ENCODE results near the gene GRM7.

The GRM7 gene

DNA sequence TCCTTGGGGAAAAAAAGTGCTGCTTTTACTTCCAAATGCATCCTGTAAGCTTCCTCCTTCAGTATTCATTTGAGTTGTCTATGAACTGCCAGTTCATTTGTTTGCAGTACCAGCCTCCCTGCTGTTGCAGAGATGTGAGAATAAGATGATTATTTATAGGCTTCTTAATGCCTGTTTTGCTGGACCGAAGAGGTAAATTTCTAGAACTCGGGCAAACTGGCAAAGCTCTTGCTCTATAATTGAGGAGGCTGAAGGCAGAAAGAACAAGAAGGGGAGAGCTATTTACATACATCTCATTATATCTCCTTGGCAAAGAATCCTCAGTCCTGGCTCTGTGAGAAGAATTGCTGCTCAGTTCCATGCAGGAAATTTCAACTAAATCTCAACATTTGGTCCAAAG is 790.4 kb downstream of the GRM7 start:
- no peak for DNase-seq (ENCODE audit: low read depth in 2 of 2)

DNA sequence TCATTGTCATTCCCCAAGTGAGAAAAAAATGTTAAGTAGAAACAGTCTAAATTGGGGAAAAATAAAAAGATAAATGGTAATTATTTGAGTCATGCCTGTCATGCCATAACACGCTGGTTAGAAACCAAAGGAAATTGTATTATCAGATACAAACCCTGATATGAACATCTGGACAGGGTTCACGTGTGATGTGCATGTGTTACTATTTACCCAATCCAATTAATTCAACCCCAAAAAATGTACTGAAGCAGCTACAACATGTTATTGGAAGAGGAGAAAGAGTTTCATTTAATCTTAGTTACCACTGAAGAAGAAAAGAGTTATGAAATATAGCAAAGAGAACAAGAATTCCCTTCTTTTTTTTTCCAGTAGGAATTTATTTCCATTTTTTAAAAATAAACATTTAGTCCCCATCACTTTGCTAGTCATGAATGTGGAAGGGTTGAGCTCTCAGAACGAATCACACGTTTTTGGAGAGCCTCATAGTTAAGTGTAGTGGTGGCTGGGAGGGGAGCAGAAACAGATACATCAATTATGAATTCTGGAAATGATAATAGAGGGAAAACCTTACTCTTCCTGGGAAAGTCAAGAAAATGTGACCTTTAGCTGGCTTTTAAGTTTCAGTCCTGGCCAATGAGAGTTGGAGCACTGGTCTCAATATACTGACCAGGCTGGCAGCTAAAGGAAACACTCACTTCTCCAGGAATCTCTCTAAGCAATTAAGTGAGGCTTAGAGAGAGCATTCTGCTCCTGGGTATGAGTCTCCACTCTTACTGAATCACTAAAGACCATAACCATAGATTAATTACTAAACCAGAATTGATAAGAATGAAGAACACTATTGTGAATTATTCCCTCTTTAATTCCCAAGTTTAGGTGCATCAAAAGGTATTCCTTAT is 796.5 kb downstream of the GRM7 start:
- no peak for DNase-seq (ENCODE audit: low read depth in 2 of 2)

DNA sequence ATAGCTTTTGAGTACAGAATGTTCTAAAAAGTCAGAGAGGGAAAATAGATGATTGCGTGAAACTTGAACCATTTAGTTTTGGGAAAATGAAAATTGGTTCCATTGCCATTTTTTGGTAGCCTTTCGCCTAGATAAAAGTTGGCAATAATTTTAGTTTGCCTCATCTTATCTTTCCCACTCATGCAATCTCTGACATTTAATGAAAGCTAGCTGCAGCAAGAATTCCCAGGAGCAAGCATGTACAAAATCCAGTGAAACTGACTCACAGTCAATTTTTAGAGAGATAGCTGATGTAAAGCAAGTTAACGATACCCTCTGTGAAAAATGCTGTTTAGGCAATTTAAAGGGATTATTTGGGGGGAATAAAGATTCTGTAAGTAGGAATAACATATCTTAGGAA is 797.4 kb downstream of the GRM7 start:
- no peak for DNase-seq (ENCODE audit: low read depth in 2 of 2)

DNA sequence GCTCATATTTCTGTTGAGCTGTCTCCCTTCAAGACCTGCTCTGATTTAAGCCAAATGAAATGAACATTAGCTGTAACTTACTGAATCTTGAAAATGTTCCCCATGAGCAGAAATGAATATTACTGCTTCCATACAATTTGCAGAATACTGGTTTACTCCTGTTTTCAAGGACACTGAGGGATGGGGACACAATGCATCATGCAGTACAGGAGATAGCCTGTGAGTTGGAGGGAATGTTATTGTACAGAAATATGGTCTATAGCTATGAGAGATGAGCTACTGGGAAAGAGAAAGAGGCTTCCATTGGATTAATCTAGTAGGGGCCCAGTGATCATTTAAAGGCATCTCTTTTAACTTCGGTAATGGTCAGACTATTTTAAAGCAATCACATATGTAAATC is 798.2 kb downstream of the GRM7 start:
- DNase-seq (ENCODE audit: low read depth in 2 of 2), result no peak

DNA sequence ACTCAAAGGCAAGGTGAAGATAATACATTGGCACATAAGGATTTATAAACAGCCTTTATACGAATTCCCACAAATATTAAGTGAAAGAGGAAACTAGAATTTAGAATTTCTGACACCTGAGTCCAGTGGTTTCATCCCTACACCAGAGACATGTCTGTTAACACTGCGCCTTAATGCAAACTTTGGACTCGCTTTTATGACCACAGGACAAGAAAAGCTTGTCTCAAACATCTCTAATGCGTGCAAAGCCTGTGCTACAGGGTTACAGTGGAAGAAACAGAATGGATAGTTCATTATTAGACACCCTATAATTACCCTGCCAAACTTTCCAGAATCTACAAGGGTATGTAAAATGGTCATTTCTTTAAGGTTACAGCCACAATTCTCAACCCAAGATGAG is 802.9 kb downstream of the GRM7 start:
- no peak for DNase-seq (ENCODE audit: low read depth in 2 of 2)

DNA sequence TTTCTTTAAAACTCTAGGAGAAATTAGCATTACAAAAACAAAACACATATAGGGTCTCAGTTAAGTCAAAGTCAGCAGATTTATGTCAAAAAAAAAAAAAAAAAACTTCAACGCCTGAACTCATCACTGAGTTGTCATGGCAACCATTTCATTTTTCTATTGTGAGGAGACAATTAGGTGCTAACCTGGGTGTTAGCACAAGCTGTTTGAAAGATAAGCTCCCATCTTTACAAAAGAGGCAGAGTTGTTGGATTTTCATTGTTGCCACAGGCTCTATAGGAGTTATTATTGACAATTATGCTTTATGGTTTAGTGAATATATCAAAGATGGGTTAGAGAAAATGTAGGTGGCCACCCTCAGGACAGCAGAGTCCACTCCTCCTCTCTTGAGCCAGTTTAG is 806.9 kb downstream of the GRM7 start:
- no peak for DNase-seq (ENCODE audit: low read depth in 2 of 2)

DNA sequence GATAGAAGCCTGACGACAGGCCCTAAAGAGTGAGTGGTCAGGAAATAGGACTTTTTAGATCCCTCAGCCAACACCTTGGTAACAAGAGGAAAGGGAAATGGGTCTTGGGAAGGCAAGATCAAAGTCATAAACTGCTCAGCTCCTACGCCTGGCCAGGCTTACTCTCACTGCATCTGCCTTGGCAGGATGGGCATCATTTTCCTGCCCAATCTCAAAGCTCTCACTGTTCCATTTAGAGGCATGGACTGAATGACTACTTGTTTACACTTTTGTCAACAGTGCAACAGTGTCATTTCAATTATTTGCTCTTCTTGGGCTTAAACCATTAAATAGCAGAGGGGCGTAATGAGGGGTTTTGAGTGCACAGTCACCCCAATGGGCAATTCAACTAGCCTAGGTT is 808.7 kb downstream of the GRM7 start:
- no peak for DNase-seq (ENCODE audit: low read depth in 2 of 2)

DNA sequence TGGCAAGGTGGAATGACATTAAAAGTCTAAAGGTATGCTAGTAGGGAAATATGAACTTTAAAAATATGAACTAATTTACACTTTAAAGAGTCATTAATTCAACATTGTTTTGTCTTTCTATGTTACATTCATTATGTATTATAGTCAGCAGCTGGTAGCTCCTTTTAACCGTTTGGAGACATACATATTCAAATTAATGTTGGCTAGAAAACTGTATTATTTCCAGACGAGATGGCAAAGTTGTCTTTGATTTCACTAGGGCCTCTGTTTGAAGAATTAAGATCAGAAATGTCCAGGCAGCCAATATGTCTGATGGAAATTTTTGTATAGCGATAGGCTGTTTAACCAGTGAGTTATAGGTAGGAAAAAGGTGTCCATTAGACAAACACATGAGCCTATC is 817.6 kb downstream of the GRM7 start:
- DNase-seq (ENCODE audit: low read depth in 2 of 2), result no peak

DNA sequence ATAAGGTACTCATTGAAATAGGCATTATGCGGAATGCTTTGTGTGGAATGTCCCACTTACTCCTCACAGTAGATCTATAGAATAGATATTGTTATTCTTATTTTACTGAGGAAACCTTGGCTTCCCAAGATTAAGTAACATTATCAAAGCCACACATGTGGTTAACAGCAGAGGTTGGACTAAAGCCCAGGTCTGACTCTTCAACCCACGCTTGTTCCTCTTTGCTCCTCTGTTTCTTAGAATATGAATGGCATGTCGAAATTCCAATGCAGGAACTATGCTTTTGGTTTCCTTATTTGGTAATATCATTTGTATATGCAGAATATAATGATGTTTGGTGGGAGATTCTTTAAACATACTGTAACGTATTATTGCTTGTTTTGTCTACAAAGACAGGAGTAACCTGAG is 821.9 kb downstream of the GRM7 start:
- no peak for DNase-seq (ENCODE audit: low read depth in 2 of 2)

DNA sequence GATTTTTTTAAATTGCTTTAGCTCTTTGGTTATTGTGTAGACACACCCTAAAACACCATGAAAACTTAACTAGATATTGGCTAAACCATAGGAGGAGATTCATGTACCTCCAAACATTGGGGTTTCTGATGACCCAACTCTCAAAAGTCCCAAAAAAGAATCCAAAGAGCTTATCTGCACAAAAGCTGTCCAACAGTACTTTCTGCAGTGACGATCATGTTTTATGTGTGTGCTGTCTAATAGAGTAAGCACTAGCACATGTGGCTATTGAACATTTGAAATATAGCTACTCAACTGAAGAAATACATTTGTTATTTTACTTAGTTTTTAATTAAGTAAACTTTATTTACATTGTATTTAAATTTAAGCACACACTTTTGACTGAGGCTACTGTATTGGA is 822.5 kb downstream of the GRM7 start:
- DNase-seq (ENCODE audit: low read depth in 2 of 2), result no peak

DNA sequence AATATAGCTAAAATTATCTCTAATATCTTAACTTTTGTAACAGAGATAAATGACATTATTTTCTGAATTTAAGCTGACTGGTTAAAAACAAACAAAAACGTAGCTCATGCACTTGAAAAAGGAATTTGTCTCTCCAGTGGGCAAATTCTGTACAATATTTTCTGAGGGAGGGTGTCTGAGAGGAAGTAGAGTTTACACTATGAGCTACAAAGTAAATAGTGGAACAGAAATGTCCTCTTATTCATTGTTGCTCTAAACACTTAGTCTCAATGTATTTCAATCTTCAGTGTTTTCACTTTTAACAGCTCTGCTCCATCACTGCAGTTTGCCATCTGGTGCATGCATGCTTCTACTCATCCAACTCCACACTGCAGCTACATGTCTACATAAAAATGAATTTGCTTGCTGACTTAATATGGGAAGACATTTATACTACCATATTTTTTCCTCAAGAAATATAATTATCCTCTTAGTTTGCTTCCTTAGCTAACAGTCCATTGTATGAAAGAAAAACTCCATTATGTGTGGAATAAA is 823.3 kb downstream of the GRM7 start:
- no peak for DNase-seq (ENCODE audit: low read depth in 2 of 2)

DNA sequence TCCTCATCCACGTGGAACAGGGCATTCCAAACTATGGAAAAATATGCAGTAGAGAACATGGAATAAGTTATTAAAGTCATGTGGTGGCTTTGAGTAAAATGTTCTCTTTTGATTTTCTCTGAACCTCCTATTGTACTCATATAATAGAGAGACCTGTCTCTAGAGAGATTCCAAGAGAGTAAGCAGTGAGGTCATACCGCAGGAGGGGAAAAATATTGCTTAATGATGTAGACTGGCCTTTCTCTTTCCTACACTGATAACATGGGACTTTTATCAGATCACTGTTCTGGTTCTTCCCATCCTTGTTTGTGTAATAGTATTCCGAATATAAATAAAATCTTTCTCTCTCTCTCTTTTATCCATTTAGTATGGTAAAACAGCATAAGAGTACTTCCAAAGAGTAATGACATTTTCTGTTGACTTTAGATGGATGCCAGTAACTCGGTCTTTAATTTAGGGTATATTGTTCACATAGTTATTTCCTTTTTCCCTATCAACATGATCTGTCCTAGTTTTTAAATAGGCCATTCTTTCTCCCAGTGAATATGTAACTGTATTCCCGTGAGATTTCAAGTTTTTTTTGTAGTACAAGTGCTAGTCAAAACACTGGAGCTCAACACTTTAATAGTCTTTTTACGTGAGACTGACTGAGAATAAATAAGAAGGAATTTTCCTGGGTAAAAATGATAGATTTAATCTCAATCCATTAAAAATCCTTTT is 826.7 kb downstream of the GRM7 start:
- DNase-seq (ENCODE audit: low read depth in 2 of 2), result no peak

DNA sequence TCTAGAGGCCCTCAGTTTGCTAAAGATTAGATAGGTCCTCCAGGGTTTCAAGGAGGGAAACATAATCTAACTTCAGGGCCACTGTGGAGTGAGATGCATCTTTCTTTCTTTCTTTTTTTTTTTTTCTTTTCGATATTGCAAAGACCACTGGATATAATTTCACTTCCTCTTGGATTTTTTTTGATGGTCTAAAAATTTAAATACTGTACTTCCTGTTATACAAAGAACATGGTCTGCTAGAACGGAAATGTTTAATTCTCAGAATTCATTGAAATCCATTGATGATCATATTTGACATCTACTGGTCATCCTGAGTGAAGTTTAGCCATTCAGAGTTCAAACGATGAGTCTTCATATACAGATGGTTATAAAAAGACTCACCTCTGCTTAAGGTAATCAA is 832.0 kb downstream of the GRM7 start:
- no peak for DNase-seq (ENCODE audit: low read depth in 2 of 2)

DNA sequence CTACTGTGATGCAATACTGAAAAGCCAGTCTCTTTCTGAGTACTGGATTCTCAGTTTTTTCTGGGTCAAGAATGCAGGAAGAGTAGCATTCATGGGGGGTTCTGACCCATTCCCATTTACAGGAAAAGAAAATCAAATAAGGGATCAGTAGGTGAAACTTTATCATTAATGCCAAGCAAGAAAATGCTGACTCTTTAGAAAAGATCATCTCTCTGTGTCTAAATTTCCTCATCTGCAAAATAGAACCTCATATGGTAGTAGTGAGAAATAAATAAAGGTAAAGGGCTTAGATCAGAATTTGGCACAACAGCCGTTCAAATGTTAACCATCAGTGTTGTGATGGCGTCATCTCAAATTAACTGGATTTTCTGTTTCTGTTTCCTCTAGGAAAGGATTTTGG is 833.1 kb downstream of the GRM7 start:
- no peak for DNase-seq (ENCODE audit: low read depth in 2 of 2)

DNA sequence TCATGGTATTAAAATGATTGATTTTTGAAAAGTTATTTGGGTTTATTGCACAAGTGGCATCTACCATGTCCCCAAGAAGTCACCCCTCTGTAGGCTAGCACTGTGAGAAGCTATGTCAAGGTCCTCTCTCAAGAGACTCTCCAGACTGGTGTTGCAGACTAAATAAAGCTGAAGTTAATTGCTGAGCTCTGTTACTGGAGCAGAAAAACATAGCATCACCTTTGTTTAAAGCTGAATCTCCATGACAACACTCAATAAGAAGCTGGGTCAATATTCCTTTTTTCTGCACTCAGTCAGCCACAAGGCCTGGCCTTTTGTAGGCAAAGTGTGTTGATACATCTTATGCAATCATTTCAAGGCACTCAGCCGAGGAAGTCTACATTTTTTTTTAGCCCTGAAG is 834.1 kb downstream of the GRM7 start:
- no peak for DNase-seq (ENCODE audit: low read depth in 2 of 2)

DNA sequence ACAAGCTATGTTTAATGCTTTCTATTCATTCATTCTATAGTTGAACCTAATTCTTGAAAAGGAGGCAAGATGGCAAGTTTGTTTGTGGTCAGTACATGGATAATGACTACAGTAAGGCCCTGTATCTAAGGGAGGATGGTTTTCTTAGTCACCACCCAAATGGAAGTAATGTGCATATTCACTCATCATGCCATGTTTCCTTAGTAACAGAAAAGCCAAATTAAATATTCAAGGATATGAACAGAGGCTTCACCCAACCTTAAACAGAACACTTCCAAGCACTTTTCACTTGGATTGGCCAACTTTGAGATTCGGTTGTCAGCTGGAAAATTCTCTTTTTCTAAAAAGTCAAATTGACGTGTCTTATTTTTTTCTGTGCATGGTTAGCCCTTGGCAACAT is 835.4 kb downstream of the GRM7 start:
- DNase-seq (ENCODE audit: low read depth in 2 of 2), result no peak

DNA sequence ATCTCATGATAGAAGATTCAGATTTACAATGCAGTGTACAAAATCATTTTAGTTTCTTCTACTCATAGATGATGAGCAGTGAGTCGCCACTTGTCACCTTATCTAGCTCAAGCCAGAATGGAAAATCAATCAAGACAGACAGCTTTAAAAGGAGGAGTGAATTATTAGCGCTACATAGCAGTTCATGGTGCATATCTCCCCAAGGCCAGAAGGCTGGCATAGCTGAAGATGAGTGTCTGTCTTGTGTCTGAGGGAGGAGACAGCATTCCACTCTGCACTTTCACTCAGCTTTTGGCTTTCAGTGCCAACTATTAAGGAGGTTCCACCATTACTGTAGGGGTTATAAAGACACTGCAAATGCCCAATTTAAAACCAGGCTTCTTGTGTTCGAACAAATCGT is 836.6 kb downstream of the GRM7 start:
- no peak for DNase-seq (ENCODE audit: low read depth in 2 of 2)

DNA sequence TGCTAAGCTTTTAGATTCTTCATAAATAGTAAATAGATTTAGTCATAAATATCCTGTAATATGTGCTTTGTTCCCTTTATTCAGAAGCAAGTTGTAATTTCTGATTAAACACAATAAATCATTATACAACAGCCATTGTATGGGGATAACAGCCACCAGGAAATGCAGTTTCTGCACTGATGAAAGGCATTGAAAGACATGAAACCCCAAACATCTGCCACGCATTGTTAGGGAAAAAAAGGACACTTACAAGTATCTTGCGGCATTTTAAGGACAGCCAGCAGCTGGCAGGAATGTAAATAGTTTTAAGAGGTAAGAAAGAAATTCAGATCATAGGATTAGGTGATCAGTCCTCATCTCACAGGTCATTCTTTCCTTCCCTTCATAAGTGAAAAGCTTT is 839.6 kb downstream of the GRM7 start:
- DNase-seq (ENCODE audit: low read depth in 2 of 2), result no peak

DNA sequence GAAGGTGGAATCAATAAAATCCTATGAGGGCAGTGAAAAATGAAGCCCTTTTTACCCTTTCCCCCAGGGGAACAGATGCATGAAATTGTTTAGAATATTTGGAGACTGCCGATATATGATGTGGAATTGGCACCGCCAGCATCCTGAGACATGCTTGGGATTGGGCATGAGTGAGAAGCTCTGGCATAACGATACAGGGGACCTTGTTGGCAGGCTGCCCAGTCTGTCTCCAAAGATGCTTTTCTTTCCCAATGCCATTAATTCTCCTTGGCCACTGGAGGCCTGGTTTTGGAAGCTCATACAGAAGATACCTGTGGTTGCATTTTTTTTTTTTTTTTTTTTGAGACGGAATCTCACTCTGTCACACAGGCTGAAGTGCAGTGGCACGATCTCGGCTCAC is 840.1 kb downstream of the GRM7 start:
- no peak for DNase-seq (ENCODE audit: low read depth in 2 of 2)

DNA sequence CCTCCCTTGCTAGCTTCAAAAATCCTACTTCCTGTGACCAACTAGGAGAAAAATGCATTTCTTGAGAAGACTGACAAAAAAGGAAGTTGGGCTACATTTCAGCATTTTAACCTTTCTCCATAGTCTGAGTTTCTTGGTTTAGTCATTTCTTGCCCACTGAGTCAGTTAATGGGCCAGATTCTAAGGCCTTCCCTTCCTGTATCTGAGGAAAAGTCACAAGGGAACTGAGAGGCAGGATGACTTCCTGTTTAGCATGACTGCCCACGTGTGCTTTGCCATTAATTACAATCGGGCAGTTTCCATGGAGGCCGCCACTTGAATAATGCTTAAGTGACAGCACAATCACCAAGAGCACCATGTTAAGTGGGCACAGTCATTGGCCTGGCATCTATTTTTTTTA is 846.3 kb downstream of the GRM7 start:
- DNase-seq (ENCODE audit: low read depth in 2 of 2), result no peak

DNA sequence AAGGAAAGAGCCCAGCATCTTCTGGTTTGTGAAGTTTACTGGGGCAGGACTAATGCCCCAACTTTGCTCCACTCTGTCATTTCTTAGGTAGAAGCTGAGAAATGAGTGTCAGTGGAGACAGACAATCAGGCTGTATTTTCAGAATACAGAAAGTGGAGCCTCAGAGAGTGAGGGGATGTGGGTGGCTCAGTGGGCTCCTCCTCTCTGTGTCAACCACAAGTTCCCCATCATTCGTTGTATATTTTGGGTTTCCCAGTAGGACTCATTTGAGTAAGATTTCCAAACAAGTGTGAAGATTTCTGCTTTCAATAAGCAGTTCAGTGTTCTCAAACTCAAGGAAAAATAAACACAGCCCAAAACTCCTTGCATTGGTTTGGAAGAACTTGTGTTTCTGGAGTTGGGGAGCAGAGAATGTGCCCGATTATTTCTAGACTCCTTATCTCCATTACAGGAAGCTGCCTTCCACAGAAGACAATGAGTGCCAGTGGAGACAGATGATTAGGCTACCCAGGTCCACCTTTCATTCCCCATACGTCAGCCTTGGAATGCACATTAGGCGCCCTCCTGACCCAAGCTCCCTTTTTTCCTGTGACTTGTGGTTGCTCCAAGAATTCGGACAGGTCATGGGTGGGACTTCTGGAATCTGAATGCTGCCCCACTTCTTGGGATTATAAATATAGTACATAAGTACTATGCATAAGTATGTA is 848.6 kb downstream of the GRM7 start:
- DNase-seq (ENCODE audit: low read depth in 2 of 2), result no peak

DNA sequence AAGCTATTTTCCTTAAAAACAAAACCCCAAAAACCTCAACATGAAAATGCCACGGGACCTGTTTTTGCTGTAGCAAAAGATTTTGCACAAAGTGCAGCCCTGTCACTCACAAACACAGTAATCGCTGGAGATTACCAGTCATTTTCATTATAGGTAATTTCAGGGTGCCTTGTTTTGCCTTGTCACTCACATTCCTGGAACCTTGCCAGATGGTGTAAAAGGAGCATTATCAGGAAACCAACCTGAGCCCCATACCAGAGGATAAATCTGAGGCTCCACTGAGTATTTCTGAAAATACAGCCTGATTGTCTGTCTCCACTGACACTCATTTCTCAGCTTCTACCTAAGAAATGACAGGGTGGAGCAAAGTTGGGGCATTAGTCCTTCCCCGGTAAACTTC is 849.4 kb downstream of the GRM7 start:
- DNase-seq (ENCODE audit: low read depth in 2 of 2), result no peak

DNA sequence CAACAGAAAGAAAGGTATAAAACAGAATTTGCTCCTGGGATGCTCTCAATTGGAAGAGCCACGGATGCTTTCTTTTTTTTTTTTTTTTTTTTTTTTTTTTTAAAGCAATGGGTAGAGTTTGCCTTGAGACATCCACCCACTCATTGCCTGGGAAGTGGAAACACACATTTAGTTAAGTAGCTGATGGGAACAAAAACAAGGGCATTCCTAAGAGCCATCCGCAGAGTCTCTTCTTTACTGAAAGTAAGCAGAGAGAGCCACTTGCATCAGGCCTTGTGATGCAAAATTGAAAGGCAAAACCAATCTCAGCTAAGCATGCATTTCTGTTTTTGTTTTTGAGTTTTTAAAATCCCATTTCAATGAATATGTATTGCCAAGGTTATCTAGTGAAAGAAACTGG is 852.8 kb downstream of the GRM7 start:
- no peak for DNase-seq (ENCODE audit: low read depth in 2 of 2)

All from stimulated activated CD4-positive, alpha-beta T cell treated with anti-CD3 and anti-CD28 coated beads, Interleukin-12 subunit alpha, Interleukin-12 subunit beta, amount 100 ng/mL, for 24 hours (primary cell).